Effector memory CD4-positive, alpha-beta T cell (primary cell): Measurements from ENCODE around the gene KLHL30.

Source experiments
- DNase-seq, 3 donors: peaks; one replicate each; pipeline ENCODE4 v3.0.0-alpha.2; 2020
- H3K27ac ChIP-seq: 2 replicates; pipeline ENCODE4 v1.7.0; 2013; ENCODE audit warnings: mild to moderate bottlenecking, low read length, moderate library complexity; ENCODE audit not compliant: insufficient read depth, poor library complexity, severe bottlenecking
- H3K27me3 ChIP-seq: replicated peaks from 2 replicates; pipeline ENCODE4 v1.7.0; 2013; ENCODE audit warnings: mild to moderate bottlenecking, low read length; ENCODE audit not compliant: insufficient read depth, control insufficient read depth, poor library complexity, severe bottlenecking
- H3K36me3 ChIP-seq: 2 replicates; pipeline ENCODE4 v1.7.0; 2013; ENCODE audit warnings: mild to moderate bottlenecking, low read length, moderate library complexity; ENCODE audit not compliant: control insufficient read depth, insufficient read depth
- H3K4me1 ChIP-seq: 2 replicates; pipeline ENCODE4 v1.7.0; 2013; ENCODE audit warnings: low read length, mild to moderate bottlenecking; ENCODE audit not compliant: control insufficient read depth, insufficient read depth, poor library complexity, severe bottlenecking
- H3K4me3 ChIP-seq: 2 replicates; pipeline ENCODE4 v1.7.0; 2013; ENCODE audit warnings: low read length, low read depth, mild to moderate bottlenecking; ENCODE audit not compliant: insufficient read depth, poor library complexity, severe bottlenecking
- H3K9me3 ChIP-seq: 2 replicates; pipeline ENCODE4 v1.7.0; 2013; ENCODE audit warnings: mild to moderate bottlenecking, low read length, moderate library complexity; ENCODE audit not compliant: control insufficient read depth

KLHL30 gene

DNA sequence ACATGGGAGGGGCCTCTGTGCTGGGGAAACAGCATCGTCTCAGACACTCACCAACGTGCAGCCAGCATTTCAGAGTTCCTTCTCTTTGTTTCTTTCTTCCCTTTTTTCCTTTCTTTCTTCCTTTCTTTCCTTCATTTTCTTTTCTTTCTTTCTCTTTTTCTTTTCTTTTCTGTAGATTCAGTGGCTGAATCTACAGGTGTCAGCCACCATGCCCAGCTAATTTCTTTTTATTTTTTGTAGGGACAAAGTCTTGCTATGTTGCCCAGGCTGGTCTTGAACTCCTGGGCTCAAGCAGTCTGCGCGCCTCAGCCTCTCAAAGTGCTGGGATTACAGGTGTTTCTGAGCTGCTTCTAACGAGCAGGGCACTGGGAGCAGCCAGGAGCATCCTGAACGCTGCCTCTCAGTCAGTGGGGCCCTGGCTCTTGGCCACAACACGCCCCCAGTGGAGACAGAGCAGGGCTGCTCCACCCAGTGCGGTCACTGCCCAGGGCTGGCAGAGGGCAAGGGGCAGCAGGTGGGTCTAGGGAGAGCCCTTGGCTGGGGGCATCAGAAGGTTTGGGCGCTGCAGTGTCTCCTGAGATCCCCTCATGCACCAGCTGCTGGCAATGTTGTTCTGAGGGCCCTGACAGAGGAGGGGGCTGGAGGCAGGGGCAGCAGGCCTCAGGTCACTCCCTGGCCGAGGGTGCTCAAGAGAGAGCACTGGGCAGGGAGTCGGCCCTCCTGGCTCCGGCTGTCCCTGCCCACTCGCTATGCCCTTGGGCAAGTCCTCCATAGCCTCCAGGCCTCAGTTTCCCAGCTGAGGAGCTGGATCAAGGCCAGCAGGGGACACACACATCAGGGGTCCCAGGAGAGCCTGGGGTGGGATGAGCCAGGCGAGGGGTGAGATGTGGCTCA is 4.7 kb upstream of the KLHL30 start:
- no peak overlapping the region for H3K4me3 ChIP-seq

DNA sequence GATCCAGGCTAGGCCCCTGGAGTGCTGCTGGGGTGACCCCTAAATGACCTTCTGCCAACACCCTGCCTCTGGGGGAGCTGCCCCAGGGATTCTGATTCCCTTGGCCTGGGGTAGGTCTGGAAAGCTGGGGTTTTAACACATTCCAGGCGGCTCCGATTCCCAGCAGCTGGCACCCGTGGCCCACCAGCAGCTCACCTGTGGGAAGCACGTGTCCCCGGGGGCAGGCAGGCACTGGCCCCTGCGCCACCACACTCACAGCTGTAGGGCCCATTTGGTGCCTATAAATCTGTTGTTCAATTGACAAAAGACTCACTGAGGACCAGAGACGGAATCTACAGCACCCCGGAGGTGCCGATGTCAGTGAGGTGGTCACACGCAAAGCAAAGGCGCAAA is 4.1 kb upstream of the KLHL30 start:
- no peak for DNase-seq
- H3K9me3 ChIP-seq: no peaks in the 10 kb centered on the region
- no peak overlapping the region for H3K4me3 ChIP-seq
- no peaks in the 10 kb centered on the region for H3K36me3 ChIP-seq
- no peak overlapping the region for H3K27ac ChIP-seq
- no peaks in the 10 kb centered on the region for H3K4me1 ChIP-seq
- H3K27me3 ChIP-seq: no peaks in the 10 kb centered on the region

More for the DNA sequence above, 4.7 kb upstream of the KLHL30 start:
- no peak for DNase-seq
- Histone ChIP-seq H3K36me3 (no peaks in the 10 kb centered on the region), H3K9me3 (no peaks in the 10 kb centered on the region), H3K27ac (no peak overlapping the region), H3K27me3 (no peaks in the 10 kb centered on the region), H3K4me1 (no peaks in the 10 kb centered on the region)

DNA sequence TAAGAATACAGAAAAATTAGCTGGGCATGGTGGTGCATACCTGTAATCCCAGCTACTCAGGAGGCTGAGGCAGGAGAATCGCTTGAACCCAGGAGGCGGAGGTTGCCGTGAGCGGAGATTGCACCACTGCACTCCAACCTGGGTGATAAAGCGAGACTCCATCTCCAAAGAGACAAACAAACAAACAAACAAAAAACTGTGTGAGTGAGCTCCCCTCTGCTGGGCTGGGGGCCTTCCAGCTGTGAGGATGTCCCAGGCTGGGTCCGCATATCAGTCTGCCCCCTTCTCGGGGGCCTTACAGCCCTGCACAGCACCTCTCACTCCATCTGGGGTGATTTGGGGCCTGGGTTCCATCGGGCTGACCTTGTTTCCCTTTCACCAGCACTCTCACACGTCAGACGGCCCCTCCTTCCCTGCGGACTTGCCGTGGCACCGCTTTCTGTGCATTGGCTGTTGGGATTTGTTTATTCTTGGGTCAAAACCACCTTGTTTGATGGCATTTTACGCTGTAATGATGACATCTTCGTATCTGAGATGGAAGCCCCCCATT is 2.8 kb upstream of the KLHL30 start:
- H3K27ac ChIP-seq: no peak overlapping the region
- no peak for DNase-seq
- no peaks in the 10 kb centered on the region for H3K36me3 ChIP-seq

DNA sequence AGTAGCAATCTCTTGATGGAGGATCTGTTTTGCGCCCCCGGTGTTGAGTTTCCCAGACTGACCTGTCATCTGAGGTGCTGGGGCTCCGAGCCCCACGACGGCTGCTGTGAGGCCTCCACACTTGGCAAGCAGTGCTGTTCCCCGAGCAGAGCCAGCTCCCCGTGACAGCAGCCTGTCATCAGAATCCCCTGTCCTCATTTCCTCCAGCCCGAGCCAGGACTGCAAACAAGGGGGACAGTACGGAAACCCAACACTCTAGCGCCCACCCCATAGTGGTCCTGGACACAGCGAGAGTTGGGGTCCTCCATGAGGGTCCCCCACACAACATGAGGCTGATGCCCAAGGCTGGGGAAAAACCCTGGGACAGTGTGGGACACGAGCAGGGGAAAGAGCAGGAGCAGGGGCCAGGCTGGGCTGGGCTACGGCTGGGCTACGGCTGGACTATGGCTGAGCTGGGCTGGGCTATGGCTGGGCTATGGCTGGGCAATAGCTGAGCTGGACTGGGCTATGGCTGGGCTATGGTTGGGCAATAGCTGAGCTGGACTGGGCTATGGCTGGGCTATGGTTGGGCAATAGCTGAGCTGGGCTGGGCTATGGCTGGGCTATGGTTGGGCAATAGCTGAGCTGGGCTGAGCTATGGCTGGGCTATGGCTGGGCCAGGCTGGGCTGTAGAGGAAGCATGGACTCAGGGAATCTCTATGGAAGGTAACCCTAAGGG is 1.5 kb upstream of the KLHL30 start:
- no peak overlapping the region for H3K4me3 ChIP-seq
- H3K27ac ChIP-seq: no peak overlapping the region
- DNase-seq: no peak
- no peaks in the 10 kb centered on the region for H3K9me3 ChIP-seq
- peaks cover 7% of the 10 kb centered on the region for H3K4me1 ChIP-seq
- no peaks in the 10 kb centered on the region for H3K36me3 ChIP-seq
- H3K27me3 ChIP-seq: no peaks in the 10 kb centered on the region

More for the DNA sequence above, 2.8 kb upstream of the KLHL30 start:
- no peaks in the 10 kb centered on the region for H3K27me3 ChIP-seq
- H3K4me3 ChIP-seq: no peak overlapping the region
- no peaks in the 10 kb centered on the region for H3K9me3 ChIP-seq
- H3K4me1 ChIP-seq: peaks cover 3% of the 10 kb centered on the region

DNA sequence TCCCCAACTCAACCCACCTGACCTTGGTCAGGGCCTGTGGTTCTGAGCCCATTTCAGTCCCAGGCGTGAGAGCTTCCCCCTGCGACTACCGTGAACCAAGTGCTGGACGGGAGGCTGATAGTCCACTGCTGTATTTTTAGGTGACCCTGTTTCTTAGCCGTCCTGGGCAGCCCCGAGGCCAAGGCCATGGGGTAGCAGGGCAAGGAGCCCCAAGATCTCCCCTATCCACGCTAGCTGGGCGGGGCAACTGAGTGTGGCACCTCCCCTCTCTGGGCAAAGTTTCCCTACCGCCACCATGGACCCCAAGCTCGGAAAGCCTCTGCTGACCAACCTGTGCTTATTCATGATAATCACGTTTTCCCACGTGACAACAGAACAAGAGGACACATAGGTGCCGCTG is 583 bp upstream of the KLHL30 start:
- no peak for DNase-seq
- H3K9me3 ChIP-seq: no peaks in the 10 kb centered on the region
- no peaks in the 10 kb centered on the region for H3K27me3 ChIP-seq
- H3K4me3 ChIP-seq: no peak overlapping the region
- H3K4me1 ChIP-seq: peaks cover 7% of the 10 kb centered on the region
- H3K27ac ChIP-seq: no peak overlapping the region
- no peaks in the 10 kb centered on the region for H3K36me3 ChIP-seq

DNA sequence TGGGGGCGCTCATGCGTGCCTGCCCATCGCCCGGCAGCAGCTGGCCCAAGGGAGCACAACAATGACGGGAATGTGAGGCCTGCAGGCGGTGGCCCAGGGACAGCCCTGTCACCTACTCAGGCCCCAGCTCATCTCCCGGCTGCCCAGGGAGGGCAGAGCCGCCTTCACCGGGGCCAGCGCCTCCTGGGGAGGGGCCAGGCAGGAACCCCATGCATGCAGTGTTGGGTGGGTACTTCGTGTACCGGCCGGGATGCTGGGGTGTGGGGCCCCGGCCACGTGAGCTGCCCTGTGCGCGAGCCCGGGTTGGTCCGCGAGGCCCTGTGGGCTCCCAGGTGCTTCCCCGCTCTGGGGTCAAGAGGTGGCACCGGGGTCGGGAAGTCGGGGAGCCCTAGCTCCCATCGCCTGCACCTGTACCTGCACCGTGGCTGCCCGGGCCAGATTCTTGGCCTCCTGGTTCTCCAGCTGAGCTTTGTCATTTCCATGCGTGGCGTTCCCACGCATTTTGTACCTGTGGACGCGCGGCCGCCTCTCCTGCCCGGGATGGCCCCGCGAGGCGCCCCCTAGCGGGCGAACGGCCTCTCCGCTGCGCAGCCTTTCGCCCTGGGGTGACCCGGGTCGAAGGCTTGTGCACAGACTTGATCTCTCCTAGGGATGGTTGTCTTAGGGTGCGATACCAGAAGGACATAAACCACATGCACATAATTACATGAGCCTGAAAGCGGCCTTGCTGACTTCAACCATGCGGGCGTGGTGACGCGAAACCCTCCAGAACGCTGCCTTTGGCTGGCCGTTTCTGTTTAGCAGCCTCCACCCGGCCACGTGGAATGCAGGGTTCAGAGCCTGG is 950 bp downstream of the KLHL30 start:
- Histone ChIP-seq H3K27me3 (no peaks in the 10 kb centered on the region), H3K9me3 (no peaks in the 10 kb centered on the region), H3K4me1 (peaks cover 7% of the 10 kb centered on the region), H3K36me3 (no peaks in the 10 kb centered on the region), H3K4me3 (no peak overlapping the region), H3K27ac (no peak overlapping the region)
- no peak for DNase-seq

DNA sequence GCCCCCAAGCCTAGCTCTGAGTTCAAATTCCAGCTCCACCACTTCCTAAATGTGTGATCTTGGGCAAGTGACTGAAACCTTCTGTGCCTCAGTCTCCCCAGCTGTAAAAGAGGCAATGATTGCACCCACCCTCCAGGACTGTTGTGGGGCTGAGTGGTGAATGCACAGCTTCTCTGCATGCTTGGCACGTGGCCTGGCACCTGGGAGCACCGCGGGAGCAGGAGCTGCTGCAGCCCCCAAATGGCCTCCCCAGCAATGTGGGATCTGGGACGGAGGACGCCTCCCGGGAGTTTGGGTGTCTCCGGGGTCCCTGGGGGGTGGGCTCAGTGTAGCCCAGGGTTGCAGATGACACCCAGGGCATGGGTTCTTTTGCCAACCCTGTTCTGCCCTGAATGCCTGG is 1.6 kb downstream of the KLHL30 start:
- Histone ChIP-seq H3K4me1 (peaks cover 7% of the 10 kb centered on the region), H3K4me3 (no peak overlapping the region), H3K36me3 (no peaks in the 10 kb centered on the region), H3K9me3 (no peaks in the 10 kb centered on the region), H3K27ac (no peak overlapping the region), H3K27me3 (no peaks in the 10 kb centered on the region)
- no peak for DNase-seq

DNA sequence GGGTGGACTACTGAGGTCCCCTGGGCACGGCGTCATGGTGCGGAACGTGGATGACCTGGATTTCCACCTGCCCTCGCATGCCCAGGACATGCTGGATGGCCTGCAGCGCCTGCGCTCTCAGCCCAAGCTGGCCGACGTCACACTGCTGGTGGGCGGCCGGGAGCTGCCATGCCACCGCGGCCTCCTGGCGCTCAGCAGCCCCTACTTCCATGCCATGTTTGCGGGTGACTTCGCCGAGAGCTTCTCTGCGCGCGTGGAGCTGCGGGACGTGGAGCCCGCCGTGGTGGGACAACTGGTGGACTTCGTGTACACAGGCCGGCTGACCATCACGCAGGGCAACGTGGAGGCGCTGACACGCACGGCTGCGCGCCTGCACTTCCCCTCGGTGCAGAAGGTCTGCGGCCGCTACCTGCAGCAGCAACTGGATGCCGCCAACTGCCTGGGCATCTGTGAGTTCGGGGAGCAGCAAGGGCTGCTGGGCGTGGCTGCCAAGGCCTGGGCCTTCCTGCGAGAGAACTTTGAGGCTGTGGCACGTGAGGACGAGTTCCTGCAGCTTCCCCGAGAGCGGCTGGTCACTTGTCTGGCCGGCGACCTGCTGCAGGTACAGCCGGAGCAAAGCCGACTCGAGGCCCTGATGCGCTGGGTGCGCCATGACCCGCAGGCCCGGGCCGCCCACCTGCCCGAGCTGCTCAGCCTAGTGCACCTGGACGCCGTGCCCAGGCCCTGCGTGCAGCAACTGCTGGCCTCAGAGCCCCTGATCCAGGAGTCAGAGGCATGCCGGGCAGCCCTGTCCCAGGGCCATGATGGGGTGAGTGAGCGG is 2.5 kb downstream of the KLHL30 start:
- Histone ChIP-seq H3K9me3 (no peaks in the 10 kb centered on the region), H3K4me3 (no peak overlapping the region), H3K27ac (no peak overlapping the region), H3K36me3 (no peaks in the 10 kb centered on the region), H3K27me3 (no peaks in the 10 kb centered on the region), H3K4me1 (peaks cover 7% of the 10 kb centered on the region)
- DNase-seq: no peak
